Esophagus muscularis mucosa (tissue), 4 donors: ENCODE results near the gene CENPV. TPM values are rescaled to one million over a fixed set of nuclear protein-coding genes. Genes with fewer than 3 reads are reported as not detected.
A peak's percentile ranks its signal among the peaks of the same experiment; 100 is the strongest.

Source experiments
- DNase-seq: peaks from one replicate; pipeline ENCODE4 v3.0.0-alpha.2; 2017; ENCODE audit errors: extremely low spot score
- H3K27ac ChIP-seq, 4 donors: fragments of 200-600 bp; sonication (generic); replicated peaks in 1 of 4; 1 replicate in 3 of 4; 2 replicates in 1 of 4; pipeline ENCODE4 v1.5.1; 2016 to 2019; ENCODE audit warnings: mild to moderate bottlenecking in 1 of 4
- H3K27me3 ChIP-seq, 4 donors: fragments of 200-600 bp; sonication (generic); one replicate each; pipeline versions ENCODE4 v1.5.1 to v1.6.0; 2016 to 2019
- H3K36me3 ChIP-seq, 4 donors: fragments of 200-600 bp; sonication (generic); one replicate each; pipeline ENCODE4 v1.5.1; 2016 to 2019
- H3K4me1 ChIP-seq, 4 donors: fragments of 200-600 bp; sonication (generic); one replicate each; pipeline ENCODE4 v1.5.1; 2016 to 2019
- H3K4me3 ChIP-seq, 4 donors: fragments of 200-600 bp; sonication (generic); 1 replicate in 2 of 4; 2 replicates in 2 of 4; pipeline ENCODE4 v1.5.1; 2016 to 2019; ENCODE audit warnings: mild to moderate bottlenecking in 4 of 4, moderate library complexity in 1 of 4
- H3K9me3 ChIP-seq, 4 donors: fragments of 200-600 bp; sonication (generic); 1 replicate in 3 of 4; 2 replicates in 1 of 4; pipeline ENCODE4 v1.5.1; 2016 to 2019
- CTCF ChIP-seq, 3 experiments: fragments of 200-600 bp in 2 of 3; fragments of 450-650 bp in 1 of 3; sonication (generic) in 2 of 3; IDR thresholded peaks; one replicate each; pipeline ENCODE4 v1.5.1; 2017 to 2019; ENCODE audit warnings: antibody characterized with exemption in 3 of 3, mild to moderate bottlenecking in 2 of 3, moderate library complexity in 1 of 3
- EP300 ChIP-seq: sonication (generic); formaldehyde crosslinking; IDR thresholded peaks from one replicate; pipeline ENCODE4 v1.6.1; 2017; ENCODE audit warnings: antibody characterized with exemption
- POLR2A ChIP-seq: fragments of 450-650 bp; IDR thresholded peaks from one replicate; pipeline ENCODE4 v1.6.1; 2017; ENCODE audit warnings: antibody characterized with exemption, moderate library complexity, mild to moderate bottlenecking, low read depth
- POLR2AphosphoS5 ChIP-seq, 2 donors: sonication (generic); formaldehyde crosslinking; IDR thresholded peaks; one replicate each; pipeline ENCODE4 v1.6.1; 2017; ENCODE audit warnings: antibody characterized with exemption in 2 of 2
- WGBS: methylation state at CpG from one replicate; pipeline ENCODE4 v1.1.5; 2018; 5-methylcytosine and 5-hydroxymethylcytosine counted together
- intact Hi-C: fragments of 100-400 bp; cut with DNase I; formaldehyde crosslinking; loops from one replicate; pipeline ENCODE4 v1.15.1; 2023
- total RNA-seq, 4 donors: library from RNA; depleted of rRNA; stranded (reverse); fragments of >200 nt; gene quantifications; one replicate each; pipeline versions ENCODE4 v1.1.0 to v1.2.1, GENCODE V29; 2016

Gene CENPV
- total RNA-seq, 4 donors from 2014 or later, result 4.2 to 10.9 (median 8.2) TPM

GRCh38 chr17:16352303-16352666 is 984 bp downstream of the CENPV start:
- DNase-seq, result no peak
- Histone ChIP-seq H3K27me3 (no peaks in the 10 kb centered on the region), H3K36me3 (peaks cover 0 to 22% (median 11%) of the 10 kb centered on the region in 4 donors), H3K27ac (peak overlapping the region in 2 of 4 donors; percentile 73 to 74), H3K4me3 (peak overlapping the region; percentile 74 to 83 (median 76)), H3K9me3 (no peaks in the 10 kb centered on the region), H3K4me1 (peaks cover 9 to 24% (median 20%) of the 10 kb centered on the region in 4 donors)
- WGBS, result 2% methylated on average over 25 of the region's 25 CpGs
- intact Hi-C loops, result loop anchor here (5.0 to 10.0 kb wide), 2 partner anchors 65 to 137 kb away; partner anchors contain the start of genes NCOR1 and PIGL
- TF ChIP-seq POLR2A (no peak), POLR2AphosphoS5 (IDR thresholded peaks at IDR 0.05) (no peak), EP300 (no peak), CTCF (IDR thresholded peaks at IDR 0.05) (no peak)

DNA sequence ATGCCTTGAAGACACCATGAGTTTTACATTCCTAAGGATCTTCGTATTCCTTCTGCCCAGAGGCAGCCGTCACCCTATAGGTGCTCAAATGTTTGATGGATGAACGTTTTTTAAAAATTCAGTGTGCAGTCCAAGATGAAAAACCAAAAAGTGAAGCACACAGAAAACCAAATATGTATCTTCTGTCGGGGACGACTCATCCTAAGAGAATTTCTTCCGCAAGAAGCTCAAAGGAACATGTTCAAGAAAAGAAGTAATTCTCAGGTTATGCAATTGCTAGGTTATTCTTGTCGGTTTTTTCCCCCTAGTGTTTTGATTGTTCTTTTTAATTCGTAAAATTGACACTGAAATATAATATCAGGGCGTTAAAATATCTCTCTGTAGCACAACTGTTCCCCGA is 1.4 kb downstream of the CENPV start:
- H3K36me3 ChIP-seq, result peaks cover 0 to 26% (median 11%) of the 10 kb centered on the region in 4 donors
- intact Hi-C loops, result loop anchor here (5.0 to 10.0 kb wide), 2 partner anchors 65 to 137 kb away; partner anchors contain the start of genes NCOR1 and PIGL
- TF ChIP-seq EP300, result no peak
- TF ChIP-seq POLR2A, result no peak
- no peak for TF ChIP-seq CTCF (IDR thresholded peaks at IDR 0.05)
- TF ChIP-seq POLR2AphosphoS5 (IDR thresholded peaks at IDR 0.05), result no peak
- WGBS, result 26% methylated on average over 10 of the region's 10 CpGs
- peaks cover 9 to 24% (median 20%) of the 10 kb centered on the region in 4 donors for H3K4me1 ChIP-seq
- no peaks in the 10 kb centered on the region for H3K9me3 ChIP-seq
- peak overlapping the region in 1 of 4 donors; percentile 73 for H3K27ac ChIP-seq
- no peak for DNase-seq
- peak overlapping the region; percentile 74 to 83 (median 76) for H3K4me3 ChIP-seq
- H3K27me3 ChIP-seq, result no peaks in the 10 kb centered on the region

DNA sequence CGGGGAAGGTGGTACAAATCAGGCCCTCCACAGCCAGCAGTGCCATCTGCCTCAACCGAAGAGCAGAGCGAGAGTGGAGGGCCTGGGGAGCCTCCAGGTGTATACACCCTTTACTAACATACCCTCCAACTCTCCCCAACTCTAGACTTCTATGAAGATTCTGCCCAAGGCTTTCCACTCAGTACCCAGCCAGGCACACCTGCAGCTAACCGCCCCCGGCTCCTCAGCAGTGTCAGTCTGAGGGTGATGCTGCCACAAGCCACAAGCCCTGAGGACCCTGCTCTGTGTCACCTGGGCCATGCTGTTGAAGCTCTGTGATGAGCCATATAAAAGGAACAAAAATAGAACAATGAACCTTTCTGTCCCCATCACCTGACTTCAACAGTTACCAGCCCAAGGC is 3.8 kb downstream of the CENPV start:
- DNase-seq, result no peak
- 90% methylated on average over 5 of the region's 5 CpGs for WGBS
- TF ChIP-seq POLR2AphosphoS5 (IDR thresholded peaks at IDR 0.05), result no peak
- no peak for TF ChIP-seq EP300
- no peak for TF ChIP-seq POLR2A
- TF ChIP-seq CTCF (IDR thresholded peaks at IDR 0.05), result no peak
- peaks cover 9 to 24% (median 20%) of the 10 kb centered on the region in 4 donors for H3K4me1 ChIP-seq
- H3K36me3 ChIP-seq, result peaks cover 0 to 33% (median 13%) of the 10 kb centered on the region in 4 donors
- H3K27ac ChIP-seq, result no peak overlapping the region
- no peak overlapping the region for H3K4me3 ChIP-seq
- H3K27me3 ChIP-seq, result no peaks in the 10 kb centered on the region
- H3K9me3 ChIP-seq, result no peaks in the 10 kb centered on the region
- intact Hi-C loops, result no loop called here

GRCh38 chr17:16348586-16348985 is 4.7 kb downstream of the CENPV start:
- TF ChIP-seq POLR2AphosphoS5 (IDR thresholded peaks at IDR 0.05) (no peak), POLR2A (no peak), CTCF (IDR thresholded peaks at IDR 0.05) (no peak), EP300 (no peak)
- H3K36me3 ChIP-seq, result peaks cover 0 to 42% (median 20%) of the 10 kb centered on the region in 4 donors
- no peak overlapping the region for H3K27ac ChIP-seq
- no peaks in the 10 kb centered on the region for H3K27me3 ChIP-seq
- 94% methylated on average over 5 of the region's 6 CpGs for WGBS
- peaks cover 9 to 19% (median 16%) of the 10 kb centered on the region in 4 donors for H3K4me1 ChIP-seq
- no peak for DNase-seq
- H3K4me3 ChIP-seq, result no peak overlapping the region
- intact Hi-C loops, result no loop called here
- H3K9me3 ChIP-seq, result no peaks in the 10 kb centered on the region
